SK-N-SH (cell line): ENCODE measurements around the gene SETD1B. TPM values are rescaled to one million over a fixed set of nuclear protein-coding genes. Genes with fewer than 3 reads are reported as not detected.

ENCODE experiments used
- CTCF ChIA-PET: fragments of 300-600, 350-600 bp; formaldehyde crosslinking; extraction: SDS; loops from one replicate; lab custom pipeline; 2021; lab: Yijun Ruan, JAX
- POLR2A ChIA-PET: fragments of 350-600 bp; sonication (Branson Sonifier 250); formaldehyde crosslinking; extraction: SDS; loops from one replicate; lab custom pipeline; 2020; ENCODE audit warnings: antibody characterized with exemption, inconsistent platforms; lab: Yijun Ruan, JAX
- DNase-seq: peaks from one replicate; pipeline ENCODE4 v3.0.0; 2012
- H2AFZ ChIP-seq: fragments of 200-600 bp; sonication (generic); 2 replicates; pipeline ENCODE4 v1.8.1; 2016; ENCODE audit warnings: antibody characterized with exemption, mild to moderate bottlenecking, low read depth
- H3F3A ChIP-seq: fragments of 200-600 bp; sonication (generic); replicated peaks from 2 replicates; pipeline ENCODE3; 2016; ENCODE audit warnings: antibody characterized with exemption, mild to moderate bottlenecking; ENCODE audit not compliant: insufficient read depth
- H3K27ac ChIP-seq, 2 experiments: fragments of 200-500 bp in 1 of 2; fragments of 200-600 bp in 1 of 2; sonication (Bioruptor generic) in 1 of 2; sonication (generic), shearing (Covaris generic) in 1 of 2; 2 replicates each; pipeline versions ENCODE4 v1.5.1 to v1.6.1; 2014 to 2016; ENCODE audit warnings: low read depth in 2 of 2, inconsistent platforms in 1 of 2, low read length in 1 of 2, mild to moderate bottlenecking in 1 of 2, mixed read lengths in 1 of 2
- H3K27me3 ChIP-seq: fragments of 200-600 bp; sonication (generic), shearing (Covaris generic); 2 replicates; pipeline ENCODE4 v1.6.1; 2016; ENCODE audit warnings: mixed run types; ENCODE audit not compliant: insufficient read depth
- H3K36me3 ChIP-seq, 2 experiments: fragments of 200-500 bp in 1 of 2; fragments of 200-600 bp in 1 of 2; sonication (Bioruptor generic) in 1 of 2; sonication (generic) in 1 of 2; replicated peaks in 1 of 2; 2 replicates each; pipeline versions ENCODE3 to v1.5.1; 2014 to 2016; ENCODE audit warnings: low read length in 1 of 2, mild to moderate bottlenecking in 1 of 2; ENCODE audit not compliant: insufficient read depth in 2 of 2, control insufficient read depth in 1 of 2
- H3K4me1 ChIP-seq, 2 experiments: fragments of 200-500 bp in 1 of 2; fragments of 200-600 bp in 1 of 2; sonication (Bioruptor generic) in 1 of 2; sonication (generic), shearing (Covaris generic) in 1 of 2; 2 replicates each; pipeline versions ENCODE4 v1.5.1 to v1.6.1; 2014 to 2016; ENCODE audit warnings: low read depth in 1 of 2, low read length in 1 of 2, mixed run types in 1 of 2; ENCODE audit not compliant: insufficient read depth in 2 of 2, control insufficient read depth in 1 of 2
- H3K4me2 ChIP-seq: fragments of 200-600 bp; sonication (generic), shearing (Covaris generic); 2 replicates; pipeline ENCODE4 v1.6.1; 2017; ENCODE audit warnings: mixed run types
- H3K4me3 ChIP-seq, 2 experiments: fragments of 200-500 bp in 1 of 2; fragments of 200-600 bp in 1 of 2; sonication (Bioruptor generic) in 1 of 2; sonication (generic), shearing (Covaris generic) in 1 of 2; 2 replicates each; pipeline versions ENCODE4 v1.5.1 to v1.8.1; 2014 to 2016; ENCODE audit warnings: low read depth in 2 of 2, inconsistent platforms in 1 of 2, low read length in 1 of 2, mild to moderate bottlenecking in 1 of 2, mixed read lengths in 1 of 2, moderate library complexity in 1 of 2
- H3K79me2 ChIP-seq: fragments of 200-600 bp; sonication (generic); 2 replicates; pipeline ENCODE4 v1.8.1; 2017; ENCODE audit warnings: mild to moderate bottlenecking; ENCODE audit not compliant: insufficient read depth
- H3K9ac ChIP-seq: fragments of 200-600 bp; sonication (generic); 2 replicates; pipeline ENCODE4 v1.6.1; 2017; ENCODE audit warnings: mixed run types
- H3K9me2 ChIP-seq: fragments of 200-600 bp; sonication (generic); 2 replicates; pipeline ENCODE4 v1.6.1; 2017; ENCODE audit warnings: mixed run types
- H3K9me3 ChIP-seq: fragments of 200-600 bp; sonication (generic); 2 replicates; pipeline ENCODE4 v1.6.1; 2017; ENCODE audit warnings: mixed run types, mild to moderate bottlenecking, moderate library complexity
- H4K20me1 ChIP-seq: fragments of 200-600 bp; sonication (generic); 2 replicates; pipeline ENCODE4 v1.6.1; 2017; ENCODE audit warnings: mild to moderate bottlenecking, mixed run types; ENCODE audit not compliant: insufficient read depth
- CHD2 ChIP-seq: fragments of 150-350 bp; IDR thresholded peaks from 2 replicates; pipeline ENCODE4 v1.6.1; 2018; ENCODE audit warnings: low read length; ENCODE audit not compliant: partially characterized antibody
- MXI1 ChIP-seq: IDR thresholded peaks from 2 replicates; pipeline ENCODE4 v1.6.1; 2012; ENCODE audit warnings: mild to moderate bottlenecking, low read depth, low read length, improper control_type of control experiment
- REST ChIP-seq: IDR thresholded peaks from 2 replicates; pipeline ENCODE4 v1.6.1; 2012; ENCODE audit warnings: mild to moderate bottlenecking, low read depth, low read length, moderate library complexity
- RXRA ChIP-seq: IDR thresholded peaks from 2 replicates; pipeline ENCODE4 v1.4.0; 2012; ENCODE audit warnings: low read depth, mild to moderate bottlenecking, borderline replicate concordance
- TAF1 ChIP-seq: IDR thresholded peaks from 2 replicates; pipeline ENCODE4 v1.6.1; 2012; ENCODE audit warnings: low read depth, mild to moderate bottlenecking, low read length, moderate library complexity, borderline replicate concordance
- TEAD4 ChIP-seq: IDR thresholded peaks from 2 replicates; pipeline ENCODE4 v1.4.0; 2012; ENCODE audit warnings: mild to moderate bottlenecking, borderline replicate concordance; ENCODE audit not compliant: insufficient read depth
- YY1 ChIP-seq: IDR thresholded peaks from 2 replicates; pipeline ENCODE4 v1.4.0; 2012; ENCODE audit warnings: low read depth, mild to moderate bottlenecking
- ZBTB33 ChIP-seq: IDR thresholded peaks from 2 replicates; pipeline ENCODE4 v1.4.0; 2012; ENCODE audit warnings: low read depth, borderline replicate concordance
- WGBS: methylation state at CpG from one replicate; pipeline ENCODE4 v1.1.6; 2017; ENCODE audit warnings: low lambda C conversion rate; 5-methylcytosine and 5-hydroxymethylcytosine counted together
- polyA plus RNA-seq, 3 experiments: library from polyadenylated mRNA; depleted of rRNA; stranded (reverse); fragments of >200 nt; gene quantifications; 2 replicates each; pipeline ENCODE4 v1.2.3, GENCODE V29; 2012
- TF ChIP-seq, protein P1 (sequence below): fragments of 200-600 bp; sonication (generic); IDR thresholded peaks from 2 replicates; pipeline ENCODE4 v1.6.1; 2017; ENCODE audit warnings: antibody characterized with exemption, mild to moderate bottlenecking, moderate library complexity

Gene SETD1B
- polyA plus RNA-seq, 1 of the 3 experiments (the other 2 are of a cell fraction) = 2.0 TPM

GRCh38 chr12:121780429-121780828, 23.4 kb upstream of the SETD1B start:
- ChIA-PET CTCF (interaction anchor here (3.3 to 25.7 kb wide), 2 partner anchors 14 to 31 kb away, joined by 17 to 382 read pairs; partner anchors contain the start of gene RHOF), POLR2A (interaction anchor here (0.6 kb wide), 1 partner anchor 686 kb away, joined by 3 read pairs; no protein-coding TSS in a partner anchor)
- Histone ChIP-seq H3K27ac (no peak overlapping the region), H3K9ac (no peak overlapping the region), H3K4me2 (no peak overlapping the region), H3K9me2 (no peaks in the 10 kb centered on the region), H3K4me3 (no peak overlapping the region), H3K79me2 (no peaks in the 10 kb centered on the region; the same call in 1 of the 2 replicates), H3F3A (peaks cover 22% of the 10 kb centered on the region), H3K4me1 (peaks cover 0 to 13% of the 10 kb centered on the region in 2 experiments; a peak in 3 of 4 replicates), H3K9me3 (no peaks in the 10 kb centered on the region), H3K36me3 (peaks cover 0 to 10% of the 10 kb centered on the region in 2 experiments), H2AFZ (no peak overlapping the region), H3K27me3 (no peaks in the 10 kb centered on the region), H4K20me1 (no peaks in the 10 kb centered on the region)
- no peak for TF ChIP-seq RXRA
- no peak for TF ChIP-seq REST
- no peak for TF ChIP-seq TAF1
- no peak for TF ChIP-seq TEAD4
- no peak for TF ChIP-seq YY1
- TF ChIP-seq MXI1 = no peak
- TF ChIP-seq ZBTB33 = no peak
- TF ChIP-seq, protein P1, sequence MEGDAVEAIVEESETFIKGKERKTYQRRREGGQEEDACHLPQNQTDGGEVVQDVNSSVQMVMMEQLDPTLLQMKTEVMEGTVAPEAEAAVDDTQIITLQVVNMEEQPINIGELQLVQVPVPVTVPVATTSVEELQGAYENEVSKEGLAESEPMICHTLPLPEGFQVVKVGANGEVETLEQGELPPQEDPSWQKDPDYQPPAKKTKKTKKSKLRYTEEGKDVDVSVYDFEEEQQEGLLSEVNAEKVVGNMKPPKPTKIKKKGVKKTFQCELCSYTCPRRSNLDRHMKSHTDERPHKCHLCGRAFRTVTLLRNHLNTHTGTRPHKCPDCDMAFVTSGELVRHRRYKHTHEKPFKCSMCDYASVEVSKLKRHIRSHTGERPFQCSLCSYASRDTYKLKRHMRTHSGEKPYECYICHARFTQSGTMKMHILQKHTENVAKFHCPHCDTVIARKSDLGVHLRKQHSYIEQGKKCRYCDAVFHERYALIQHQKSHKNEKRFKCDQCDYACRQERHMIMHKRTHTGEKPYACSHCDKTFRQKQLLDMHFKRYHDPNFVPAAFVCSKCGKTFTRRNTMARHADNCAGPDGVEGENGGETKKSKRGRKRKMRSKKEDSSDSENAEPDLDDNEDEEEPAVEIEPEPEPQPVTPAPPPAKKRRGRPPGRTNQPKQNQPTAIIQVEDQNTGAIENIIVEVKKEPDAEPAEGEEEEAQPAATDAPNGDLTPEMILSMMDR = no peak
- TF ChIP-seq CHD2 = no peak
- no peak for DNase-seq
- WGBS = 97% methylated on average over 11 of the region's 11 CpGs
